ENCODE data around the gene TEX26.

The TEX26 gene

GRCh38 chr13:30906411-30907051, 25.9 kb upstream of the TEX26 start:
- H3K4me3 ChIP-seq (ENCODE audit: low read depth, low read length), result no peak overlapping the region
- DNase-seq (ENCODE audit: low read depth), result no peak
- TF ChIP-seq CTCF (IDR thresholded peaks at IDR 0.05; ENCODE audit: insufficient read depth, low read depth, low read length, missing control alignments), result no peak

DNA sequence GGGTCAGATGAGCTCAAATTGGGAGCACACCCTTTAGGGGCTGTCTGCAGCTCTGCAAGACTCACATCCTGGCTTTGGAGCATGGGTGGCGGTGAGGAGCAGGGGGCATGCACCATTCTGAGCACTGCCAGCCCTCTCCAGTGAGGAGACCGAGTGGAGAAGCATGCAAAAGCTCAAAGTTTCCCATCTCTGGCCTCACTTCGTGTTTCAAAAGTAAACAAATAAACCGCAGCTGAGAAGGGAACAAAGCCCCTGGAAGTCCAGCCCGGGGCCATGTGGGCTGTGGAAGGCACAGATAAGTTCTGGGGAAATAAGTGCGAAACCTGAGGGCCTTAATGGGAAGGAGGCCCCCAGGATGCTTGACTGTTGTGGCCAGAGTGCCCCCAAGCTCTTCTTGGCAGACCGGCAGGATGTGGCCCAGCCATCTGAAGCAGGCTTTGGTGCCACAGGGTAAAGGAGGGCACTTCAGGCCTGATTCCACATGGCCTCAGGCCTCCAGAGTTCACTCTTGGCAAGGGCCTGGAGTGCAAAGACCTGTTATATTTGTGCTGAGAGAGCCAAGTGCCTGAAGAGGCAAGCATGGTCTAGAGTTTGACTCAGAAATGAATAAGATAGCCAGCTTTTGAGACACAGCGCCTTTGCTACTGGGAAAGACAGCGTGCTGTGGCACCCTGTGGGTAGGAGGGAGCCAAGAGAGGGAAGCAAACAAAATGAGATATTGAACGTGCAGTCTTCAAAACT, 25.2 kb upstream of the TEX26 start:
- TF ChIP-seq CTCF (IDR thresholded peaks at IDR 0.05; ENCODE audit: insufficient read depth, low read depth, low read length, missing control alignments), result no peak
- no peak overlapping the region for H3K4me3 ChIP-seq (ENCODE audit: low read depth, low read length)
- DNase-seq (ENCODE audit: low read depth), result no peak

- no peak for TF ChIP-seq CTCF (IDR thresholded peaks at IDR 0.05; ENCODE audit: insufficient read depth, low read depth, low read length, missing control alignments)
- DNase-seq (ENCODE audit: low read depth), result no peak
- H3K4me3 ChIP-seq (ENCODE audit: low read depth, low read length), result no peak overlapping the region
Measured at GRCh38 chr13:30908416-30908980, 24.0 kb upstream of the TEX26 start.

DNA sequence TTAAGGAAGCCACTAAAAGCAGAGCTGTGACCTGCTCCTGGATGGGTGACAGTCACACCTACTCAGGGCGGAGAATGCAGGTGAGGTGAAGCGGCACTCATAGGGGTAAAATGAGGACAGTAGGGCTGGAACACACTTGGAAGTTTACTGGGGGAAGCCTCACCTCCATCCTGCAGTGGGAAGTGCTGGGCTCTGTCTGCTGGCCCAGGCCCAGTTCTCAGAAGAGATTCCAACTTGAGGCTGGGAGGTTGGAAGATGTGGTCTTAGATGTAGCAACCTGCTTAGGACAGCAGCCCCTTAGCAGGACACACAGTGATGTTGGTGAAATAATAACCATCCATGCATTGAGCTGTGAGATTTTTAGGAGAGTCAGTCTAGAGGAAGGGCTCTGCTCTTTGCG, 21.8 kb upstream of the TEX26 start:
- DNase-seq (ENCODE audit: low read depth), result no peak
- no peak for TF ChIP-seq CTCF (IDR thresholded peaks at IDR 0.05; ENCODE audit: insufficient read depth, low read depth, low read length, missing control alignments)
- H3K4me3 ChIP-seq (ENCODE audit: low read depth, low read length), result no peak overlapping the region

GRCh38 chr13:30915691-30916541, 16.5 kb upstream of the TEX26 start:
- no peak for TF ChIP-seq CTCF (IDR thresholded peaks at IDR 0.05; ENCODE audit: insufficient read depth, low read depth, low read length, missing control alignments)
- no peak for DNase-seq (ENCODE audit: low read depth)
- no peak overlapping the region for H3K4me3 ChIP-seq (ENCODE audit: low read depth, low read length)

- TF ChIP-seq CTCF (IDR thresholded peaks at IDR 0.05; ENCODE audit: insufficient read depth, low read depth, low read length, missing control alignments), result no peak
- DNase-seq (ENCODE audit: low read depth), result no peak
Measured at GRCh38 chr13:30916991-30917390, 15.5 kb upstream of the TEX26 start.

More at GRCh38 chr13:30916991-30917390, 15.5 kb upstream of the TEX26 start:
- H3K4me3 ChIP-seq (ENCODE audit: low read depth, low read length), result no peak overlapping the region
